Measurements from ENCODE around the gene PPM1H.
A peak's percentile ranks its signal among the peaks of the same experiment; 100 is the strongest.

Gene PPM1H

DNA sequence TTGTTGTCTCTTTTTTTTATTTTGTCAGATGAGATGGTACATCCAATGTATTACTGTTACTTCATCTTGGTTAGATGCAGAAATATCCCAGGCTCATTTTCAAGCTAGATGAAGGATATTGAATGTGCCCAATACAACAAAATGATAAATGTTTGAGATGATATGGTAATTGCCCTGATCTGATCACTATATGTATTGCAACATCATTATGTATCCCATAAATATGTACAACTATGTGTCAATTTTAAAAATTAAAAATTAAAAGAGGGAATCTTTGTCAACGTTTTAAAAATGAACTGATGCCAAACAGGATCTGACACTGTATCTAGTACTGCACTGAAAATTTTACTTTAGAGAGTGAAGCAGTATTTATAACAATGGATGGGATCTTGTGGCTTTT is 78.5 kb downstream of the PPM1H start (continued):
- TF ChIP-seq, protein P1, sequence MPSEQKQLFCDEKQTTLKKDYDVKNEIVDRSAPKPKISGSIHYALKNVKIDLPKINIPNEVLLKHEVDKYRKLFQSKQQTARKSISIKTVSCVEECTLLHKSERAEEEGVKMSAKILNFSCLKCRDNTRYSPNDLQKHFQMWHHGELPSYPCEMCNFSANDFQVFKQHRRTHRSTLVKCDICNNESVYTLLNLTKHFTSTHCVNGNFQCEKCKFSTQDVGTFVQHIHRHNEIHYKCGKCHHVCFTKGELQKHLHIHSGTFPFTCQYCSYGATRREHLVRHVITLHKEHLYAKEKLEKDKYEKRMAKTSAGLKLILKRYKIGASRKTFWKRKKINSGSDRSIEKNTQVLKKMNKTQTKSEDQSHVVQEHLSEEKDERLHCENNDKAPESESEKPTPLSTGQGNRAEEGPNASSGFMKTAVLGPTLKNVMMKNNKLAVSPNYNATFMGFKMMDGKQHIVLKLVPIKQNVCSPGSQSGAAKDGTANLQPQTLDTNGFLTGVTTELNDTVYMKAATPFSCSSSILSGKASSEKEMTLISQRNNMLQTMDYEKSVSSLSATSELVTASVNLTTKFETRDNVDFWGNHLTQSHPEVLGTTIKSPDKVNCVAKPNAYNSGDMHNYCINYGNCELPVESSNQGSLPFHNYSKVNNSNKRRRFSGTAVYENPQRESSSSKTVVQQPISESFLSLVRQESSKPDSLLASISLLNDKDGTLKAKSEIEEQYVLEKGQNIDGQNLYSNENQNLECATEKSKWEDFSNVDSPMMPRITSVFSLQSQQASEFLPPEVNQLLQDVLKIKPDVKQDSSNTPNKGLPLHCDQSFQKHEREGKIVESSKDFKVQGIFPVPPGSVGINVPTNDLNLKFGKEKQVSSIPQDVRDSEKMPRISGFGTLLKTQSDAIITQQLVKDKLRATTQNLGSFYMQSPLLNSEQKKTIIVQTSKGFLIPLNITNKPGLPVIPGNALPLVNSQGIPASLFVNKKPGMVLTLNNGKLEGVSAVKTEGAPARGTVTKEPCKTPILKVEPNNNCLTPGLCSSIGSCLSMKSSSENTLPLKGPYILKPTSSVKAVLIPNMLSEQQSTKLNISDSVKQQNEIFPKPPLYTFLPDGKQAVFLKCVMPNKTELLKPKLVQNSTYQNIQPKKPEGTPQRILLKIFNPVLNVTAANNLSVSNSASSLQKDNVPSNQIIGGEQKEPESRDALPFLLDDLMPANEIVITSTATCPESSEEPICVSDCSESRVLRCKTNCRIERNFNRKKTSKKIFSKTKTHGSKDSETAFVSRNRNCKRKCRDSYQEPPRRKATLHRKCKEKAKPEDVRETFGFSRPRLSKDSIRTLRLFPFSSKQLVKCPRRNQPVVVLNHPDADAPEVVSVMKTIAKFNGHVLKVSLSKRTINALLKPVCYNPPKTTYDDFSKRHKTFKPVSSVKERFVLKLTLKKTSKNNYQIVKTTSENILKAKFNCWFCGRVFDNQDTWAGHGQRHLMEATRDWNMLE (tag by site-specific recombination; conservative IDR thresholded peaks at IDR 0.05; ENCODE audit: low read depth): no peak
- TF ChIP-seq ZNF677 (tag by site-specific recombination; IDR thresholded peaks at IDR 0.05): no peak
- TF ChIP-seq, protein P2, sequence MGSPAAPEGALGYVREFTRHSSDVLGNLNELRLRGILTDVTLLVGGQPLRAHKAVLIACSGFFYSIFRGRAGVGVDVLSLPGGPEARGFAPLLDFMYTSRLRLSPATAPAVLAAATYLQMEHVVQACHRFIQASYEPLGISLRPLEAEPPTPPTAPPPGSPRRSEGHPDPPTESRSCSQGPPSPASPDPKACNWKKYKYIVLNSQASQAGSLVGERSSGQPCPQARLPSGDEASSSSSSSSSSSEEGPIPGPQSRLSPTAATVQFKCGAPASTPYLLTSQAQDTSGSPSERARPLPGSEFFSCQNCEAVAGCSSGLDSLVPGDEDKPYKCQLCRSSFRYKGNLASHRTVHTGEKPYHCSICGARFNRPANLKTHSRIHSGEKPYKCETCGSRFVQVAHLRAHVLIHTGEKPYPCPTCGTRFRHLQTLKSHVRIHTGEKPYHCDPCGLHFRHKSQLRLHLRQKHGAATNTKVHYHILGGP (tag by site-specific recombination; IDR thresholded peaks at IDR 0.05): no peak

DNA sequence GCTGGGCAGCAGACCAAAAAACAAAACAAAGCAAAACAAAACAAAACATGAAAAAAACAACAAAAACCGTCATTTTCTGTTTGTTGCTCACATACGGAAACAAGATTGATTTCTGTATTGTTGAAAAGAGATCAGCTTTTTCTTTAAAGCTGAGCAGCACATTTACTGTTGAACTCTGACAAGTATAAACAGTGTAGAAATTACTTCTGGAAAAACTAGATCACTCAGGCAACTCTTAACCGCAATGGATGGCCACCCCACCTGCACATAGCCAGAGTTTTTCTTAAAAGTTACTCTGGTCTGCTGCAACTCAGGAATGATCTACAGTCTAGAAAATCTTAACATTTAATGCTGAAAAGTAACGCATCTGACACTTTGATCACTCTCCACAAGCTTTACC is 80.9 kb downstream of the PPM1H start:
- TF ChIP-seq FEZF1 (tag by site-specific recombination; IDR thresholded peaks at IDR 0.05) (peak; percentile 34; the same call in 1 of the 2 replicates), ZNF37A (tag by site-specific recombination; IDR thresholded peaks at IDR 0.05) (no peak)
- Histone ChIP-seq H3K36me3 (ENCODE audit: control insufficient read depth in 2 of 2, insufficient read depth in 1 of 2, low read length in 2 of 2) (no peaks in the 10 kb centered on the region), H3K4me1 (ENCODE audit: control insufficient read depth, insufficient read depth, low read length) (no peaks in the 10 kb centered on the region), H3K27ac (ENCODE audit: extremely low read depth, low read depth, low read length) (no peak overlapping the region), H3K9me3 (ENCODE audit: control insufficient read depth, insufficient read depth, low read depth, low read length) (no peaks in the 10 kb centered on the region), H3K4me3 (ENCODE audit: low read depth, low read length) (no peak overlapping the region)
- ChIA-PET POLR2A (no interaction called here), CTCF (no interaction called here)

DNA sequence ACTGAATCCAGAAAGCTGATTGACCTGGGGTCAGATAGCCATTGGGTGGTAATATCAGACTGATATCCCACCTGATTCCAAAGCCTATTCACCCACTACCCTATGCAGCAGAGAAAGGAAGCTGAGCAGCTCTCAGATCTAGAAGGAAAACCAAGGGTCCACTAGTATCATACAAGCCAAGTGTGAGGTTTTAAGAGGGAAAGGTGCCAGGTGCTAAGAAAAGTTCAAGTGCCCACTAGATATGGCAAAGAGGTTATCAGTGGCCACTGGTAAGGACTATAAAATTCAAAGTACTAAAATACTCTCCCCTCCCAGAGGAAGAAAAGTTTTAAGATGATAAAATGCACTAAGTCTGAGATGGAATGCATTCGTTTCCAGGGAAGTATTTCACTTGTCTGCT is 85.6 kb downstream of the PPM1H start:
- no peaks in the 10 kb centered on the region for H3K9me3 ChIP-seq (ENCODE audit: control insufficient read depth, insufficient read depth, low read depth, low read length)
- no peak overlapping the region for H3K27ac ChIP-seq (ENCODE audit: extremely low read depth, low read depth, low read length)
- TF ChIP-seq ZNF341 (tag by site-specific recombination; IDR thresholded peaks at IDR 0.05; ENCODE audit: low read depth): no peak
- TF ChIP-seq, protein P3, sequence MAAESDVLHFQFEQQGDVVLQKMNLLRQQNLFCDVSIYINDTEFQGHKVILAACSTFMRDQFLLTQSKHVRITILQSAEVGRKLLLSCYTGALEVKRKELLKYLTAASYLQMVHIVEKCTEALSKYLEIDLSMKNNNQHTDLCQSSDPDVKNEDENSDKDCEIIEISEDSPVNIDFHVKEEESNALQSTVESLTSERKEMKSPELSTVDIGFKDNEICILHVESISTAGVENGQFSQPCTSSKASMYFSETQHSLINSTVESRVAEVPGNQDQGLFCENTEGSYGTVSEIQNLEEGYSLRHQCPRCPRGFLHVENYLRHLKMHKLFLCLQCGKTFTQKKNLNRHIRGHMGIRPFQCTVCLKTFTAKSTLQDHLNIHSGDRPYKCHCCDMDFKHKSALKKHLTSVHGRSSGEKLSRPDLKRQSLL (tag by site-specific recombination; IDR thresholded peaks at IDR 0.05): no peak
- TF ChIP-seq ZNF416 (tag by site-specific recombination; IDR thresholded peaks at IDR 0.05): no peak
- TF ChIP-seq, protein P4, sequence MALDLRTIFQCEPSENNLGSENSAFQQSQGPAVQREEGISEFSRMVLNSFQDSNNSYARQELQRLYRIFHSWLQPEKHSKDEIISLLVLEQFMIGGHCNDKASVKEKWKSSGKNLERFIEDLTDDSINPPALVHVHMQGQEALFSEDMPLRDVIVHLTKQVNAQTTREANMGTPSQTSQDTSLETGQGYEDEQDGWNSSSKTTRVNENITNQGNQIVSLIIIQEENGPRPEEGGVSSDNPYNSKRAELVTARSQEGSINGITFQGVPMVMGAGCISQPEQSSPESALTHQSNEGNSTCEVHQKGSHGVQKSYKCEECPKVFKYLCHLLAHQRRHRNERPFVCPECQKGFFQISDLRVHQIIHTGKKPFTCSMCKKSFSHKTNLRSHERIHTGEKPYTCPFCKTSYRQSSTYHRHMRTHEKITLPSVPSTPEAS (tag by site-specific recombination; IDR thresholded peaks at IDR 0.05): no peak
- TF ChIP-seq ZNF311 (tag by site-specific recombination; IDR thresholded peaks at IDR 0.05; ENCODE audit: borderline replicate concordance): no peak
- TF ChIP-seq ZNF785 (tag by site-specific recombination; IDR thresholded peaks at IDR 0.05): no peak
- TF ChIP-seq SCRT1 (tag by site-specific recombination; IDR thresholded peaks at IDR 0.05; ENCODE audit: borderline replicate concordance): no peak
- no peak for TF ChIP-seq SALL2 (tag by site-specific recombination; IDR thresholded peaks at IDR 0.05; ENCODE audit: borderline replicate concordance)
- TF ChIP-seq, protein P5, sequence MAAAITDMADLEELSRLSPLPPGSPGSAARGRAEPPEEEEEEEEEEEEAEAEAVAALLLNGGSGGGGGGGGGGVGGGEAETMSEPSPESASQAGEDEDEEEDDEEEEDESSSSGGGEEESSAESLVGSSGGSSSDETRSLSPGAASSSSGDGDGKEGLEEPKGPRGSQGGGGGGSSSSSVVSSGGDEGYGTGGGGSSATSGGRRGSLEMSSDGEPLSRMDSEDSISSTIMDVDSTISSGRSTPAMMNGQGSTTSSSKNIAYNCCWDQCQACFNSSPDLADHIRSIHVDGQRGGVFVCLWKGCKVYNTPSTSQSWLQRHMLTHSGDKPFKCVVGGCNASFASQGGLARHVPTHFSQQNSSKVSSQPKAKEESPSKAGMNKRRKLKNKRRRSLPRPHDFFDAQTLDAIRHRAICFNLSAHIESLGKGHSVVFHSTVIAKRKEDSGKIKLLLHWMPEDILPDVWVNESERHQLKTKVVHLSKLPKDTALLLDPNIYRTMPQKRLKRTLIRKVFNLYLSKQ (tag by site-specific recombination; IDR thresholded peaks at IDR 0.05; ENCODE audit: borderline replicate concordance): no peak
- TF ChIP-seq ZNF501 (tag by site-specific recombination; IDR thresholded peaks at IDR 0.05): no peak
- TF ChIP-seq ZNF670 (tag by site-specific recombination; IDR thresholded peaks at IDR 0.05; ENCODE audit: low read depth): no peak
- TF ChIP-seq ZSCAN16 (tag by site-specific recombination; IDR thresholded peaks at IDR 0.05): no peak
- CTCF ChIA-PET: interaction anchor here (1.4 kb wide), 1 partner anchor 46 kb away, joined by 3 read pairs; no protein-coding TSS in a partner anchor
- no peak overlapping the region for H3K4me3 ChIP-seq (ENCODE audit: low read depth, low read length)
- H3K4me1 ChIP-seq (ENCODE audit: control insufficient read depth, insufficient read depth, low read length): no peaks in the 10 kb centered on the region
- H3K36me3 ChIP-seq (ENCODE audit: control insufficient read depth in 2 of 2, insufficient read depth in 1 of 2, low read length in 2 of 2): no peaks in the 10 kb centered on the region
- POLR2A ChIA-PET: no interaction called here
